Measurements from ENCODE around the gene HM13. TPM values are rescaled to one million over a fixed set of nuclear protein-coding genes. Genes with fewer than 3 reads are reported as not detected.

Gene HM13
- total and polyA plus RNA-seq, 2 donors (not counting 1 experiment from before 2014, with no cell fraction given) = 73.2 to 85.1 TPM

DNA sequence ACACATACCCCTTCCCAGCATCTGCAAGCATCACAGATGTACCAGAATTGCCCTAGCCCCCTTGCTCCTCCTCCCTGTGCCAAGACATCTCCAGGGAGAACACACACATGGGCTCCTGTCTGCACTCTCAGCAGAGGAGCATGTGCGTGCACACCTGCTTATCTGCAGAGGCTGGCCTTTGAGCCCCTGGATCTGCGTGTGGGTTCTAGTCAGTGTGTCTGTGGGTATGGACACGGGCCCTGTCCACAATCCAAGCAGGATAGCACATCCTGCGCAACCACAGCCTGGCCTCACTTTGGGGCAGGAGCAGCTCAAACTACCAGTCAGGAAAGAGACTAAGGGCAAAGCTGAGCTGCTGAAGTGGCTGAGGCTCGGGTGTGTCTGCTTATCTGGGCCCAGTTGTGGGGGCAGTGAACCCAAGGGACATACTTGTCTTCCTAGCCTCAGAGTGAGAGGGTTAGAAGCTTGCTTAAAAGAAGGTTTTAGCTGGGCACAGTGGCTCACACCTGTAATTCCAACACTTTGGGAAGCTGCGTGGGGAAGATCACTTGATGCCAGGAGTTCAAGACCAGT lies 41.0 kb downstream of the HM13 start:
- Mint-ChIP-seq H3K9me3 (ENCODE audit: insufficient read depth) (no peaks in the 10 kb centered on the region), H3K27ac (peak overlapping the region; percentile 32), H3K4me3 (no peak overlapping the region), H3K27me3 (no peaks in the 10 kb centered on the region), H3K4me1 (no peaks in the 10 kb centered on the region)
- WGBS (ENCODE audit: insufficient coverage) = 88% methylated on average over 5 of the region's 6 CpGs
- Histone ChIP-seq H3K27me3 (replicated peaks in 1 of 4; ENCODE audit: control extremely low read depth in 1 of 4, control insufficient read depth in 3 of 4, insufficient read depth in 4 of 4, low read length in 3 of 4) (no peaks in the 10 kb centered on the region), H3K4me2 (replicated peaks; ENCODE audit: low read depth, low read length, poor library complexity, severe bottlenecking) (no peak overlapping the region), H3K27ac (ENCODE audit: low read length in 2 of 2) (no peak overlapping the region), H3K36me3 (replicated peaks in 1 of 2; ENCODE audit: control extremely low read depth in 1 of 2, control insufficient read depth in 1 of 2, extremely low read depth in 1 of 2, insufficient read depth in 2 of 2, low read length in 1 of 2) (peaks cover 1 to 41% of the 10 kb centered on the region in 2 experiments), H3K4me3 (ENCODE audit: control extremely low read depth in 1 of 5, extremely low read depth in 1 of 5, insufficient read depth in 1 of 5, low read depth in 2 of 5, low read length in 4 of 5) (no peak overlapping the region), H3K79me2 (ENCODE audit: control insufficient read depth, insufficient read depth, low read length) (no peaks in the 10 kb centered on the region), H2AFZ (ENCODE audit: insufficient read depth, low read depth, low read length, poor library complexity, severe bottlenecking) (no peak overlapping the region), H3K9me3 (ENCODE audit: control extremely low read depth in 1 of 3, control insufficient read depth in 2 of 3, insufficient read depth in 1 of 3, low read length in 2 of 3) (no peaks in the 10 kb centered on the region), H4K20me1 (ENCODE audit: control insufficient read depth, insufficient read depth, low read length, poor library complexity, severe bottlenecking) (no peaks in the 10 kb centered on the region), H3K9ac (ENCODE audit: low read length) (no peak overlapping the region), H3K4me1 (ENCODE audit: control insufficient read depth in 2 of 2, insufficient read depth in 2 of 2, low read length in 2 of 2) (no peaks in the 10 kb centered on the region)
- intact Hi-C loops (cut with micrococcal nuclease) = no loop called here
- CTCF ChIA-PET = interaction anchor here (0.6 to 15.1 kb wide), 5 partner anchors 7 to 95 kb away, joined by 4 to 587 read pairs (median 38); no protein-coding TSS in a partner anchor
- TF ChIP-seq EZH2 (IDR thresholded peaks at IDR 0.05; ENCODE audit: borderline replicate concordance, insufficient read depth, low read depth, low read length, poor library complexity, severe bottlenecking) (no peak), CTCF (IDR thresholded peaks at IDR 0.05) (no peak)
- POLR2A ChIA-PET = no interaction called here
- DNase-seq (no peak), ATAC-seq (ENCODE audit: low read depth) (no peak)

- TF ChIP-seq EZH2 (IDR thresholded peaks at IDR 0.05; ENCODE audit: borderline replicate concordance, insufficient read depth, low read depth, low read length, poor library complexity, severe bottlenecking) = no peak
- TF ChIP-seq CTCF (IDR thresholded peaks at IDR 0.05) = no peak
- Mint-ChIP-seq H3K4me1 (no peaks in the 10 kb centered on the region), H3K27ac (no peak overlapping the region), H3K9me3 (ENCODE audit: insufficient read depth) (no peaks in the 10 kb centered on the region), H3K27me3 (no peaks in the 10 kb centered on the region), H3K4me3 (no peak overlapping the region)
- Histone ChIP-seq H3K9ac (ENCODE audit: low read length) (no peak overlapping the region), H3K4me1 (ENCODE audit: control insufficient read depth in 2 of 2, insufficient read depth in 2 of 2, low read length in 2 of 2) (no peaks in the 10 kb centered on the region), H3K9me3 (ENCODE audit: control extremely low read depth in 1 of 3, control insufficient read depth in 2 of 3, insufficient read depth in 1 of 3, low read length in 2 of 3) (no peaks in the 10 kb centered on the region), H3K36me3 (replicated peaks in 1 of 2; ENCODE audit: control extremely low read depth in 1 of 2, control insufficient read depth in 1 of 2, extremely low read depth in 1 of 2, insufficient read depth in 2 of 2, low read length in 1 of 2) (peaks cover 8 to 43% of the 10 kb centered on the region in 2 experiments), H3K4me2 (replicated peaks; ENCODE audit: low read depth, low read length, poor library complexity, severe bottlenecking) (no peak overlapping the region), H3K79me2 (ENCODE audit: control insufficient read depth, insufficient read depth, low read length) (no peaks in the 10 kb centered on the region), H3K27ac (ENCODE audit: low read length in 2 of 2) (no peak overlapping the region), H3K4me3 (ENCODE audit: control extremely low read depth in 1 of 5, extremely low read depth in 1 of 5, insufficient read depth in 1 of 5, low read depth in 2 of 5, low read length in 4 of 5) (no peak overlapping the region), H4K20me1 (ENCODE audit: control insufficient read depth, insufficient read depth, low read length, poor library complexity, severe bottlenecking) (no peaks in the 10 kb centered on the region), H2AFZ (ENCODE audit: insufficient read depth, low read depth, low read length, poor library complexity, severe bottlenecking) (no peak overlapping the region), H3K27me3 (replicated peaks in 1 of 4; ENCODE audit: control extremely low read depth in 1 of 4, control insufficient read depth in 3 of 4, insufficient read depth in 4 of 4, low read length in 3 of 4) (no peaks in the 10 kb centered on the region)
- intact Hi-C loops (cut with micrococcal nuclease) = loop anchor here (1.0 kb wide), 1 partner anchor 53 kb away; no protein-coding TSS in a partner anchor
- CTCF ChIA-PET = interaction anchor here (0.7 to 15.1 kb wide), 11 partner anchors 7 to 164 kb away, joined by 3 to 587 read pairs (median 5); partner anchors contain the start of gene ID1
- POLR2A ChIA-PET = no interaction called here
- ATAC-seq (ENCODE audit: low read depth) (no peak), DNase-seq (no peak)
- WGBS (ENCODE audit: insufficient coverage) = 100% methylated on average over 1 of the region's 2 CpGs
These were observed 45.5 kb downstream of the HM13 start for GRCh38 chr20:31559704-31560093.
